GM15510 (cell line): ENCODE data around the gene MYCBPAP.

ENCODE experiments used
- POLR2A ChIP-seq: IDR thresholded peaks from 3 replicates; pipeline ENCODE4 v1.6.1; 2011; ENCODE audit warnings: borderline replicate concordance; ENCODE audit not compliant: insufficient read length; ENCODE audit errors: extremely low read depth

The MYCBPAP gene

GRCh38 chr17:50557630-50558029, 49.4 kb downstream of the MYCBPAP start:
- TF ChIP-seq POLR2A, result no peak

- no peak for TF ChIP-seq POLR2A
These were observed 49.9 kb downstream of the MYCBPAP start for GRCh38 chr17:50558091-50558490.

- no peak for TF ChIP-seq POLR2A
These were observed 50.3 kb downstream of the MYCBPAP start for GRCh38 chr17:50558581-50558940.

GRCh38 chr17:50558941-50559614, 50.8 kb downstream of the MYCBPAP start:
- TF ChIP-seq POLR2A, result no peak

GRCh38 chr17:50559674-50560184, 51.5 kb downstream of the MYCBPAP start:
- no peak for TF ChIP-seq POLR2A

GRCh38 chr17:50560185-50560824, 52.1 kb downstream of the MYCBPAP start, which contains the start of gene CACNA1G:
TSS of gene CACNA1G (plus strand) at chr17:50560715. CDS start at chr17:50561460, 745 bp downstream.
- no peak for TF ChIP-seq POLR2A

GRCh38 chr17:50560931-50561745, 52.9 kb downstream of the MYCBPAP start:
- no peak for TF ChIP-seq POLR2A

GRCh38 chr17:50561746-50562141, 53.5 kb downstream of the MYCBPAP start:
- no peak for TF ChIP-seq POLR2A

- TF ChIP-seq POLR2A, result no peak
These were observed 54.2 kb downstream of the MYCBPAP start for GRCh38 chr17:50562242-50563091.

- TF ChIP-seq POLR2A, result no peak
These were observed 54.9 kb downstream of the MYCBPAP start for GRCh38 chr17:50563092-50563511.

GRCh38 chr17:50564916-50565315, 56.7 kb downstream of the MYCBPAP start:
- TF ChIP-seq POLR2A, result no peak

GRCh38 chr17:50565402-50566350, 57.4 kb downstream of the MYCBPAP start:
- TF ChIP-seq POLR2A, result no peak

- no peak for TF ChIP-seq POLR2A
These were observed 58.6 kb downstream of the MYCBPAP start for GRCh38 chr17:50566886-50567285.
